NCI-H2107 treated with DMSO at 0.1 percent for 48 hours (cell line): Measurements from ENCODE around the gene SORBS1.
A peak's percentile ranks its signal among the peaks of the same experiment; 100 is the strongest.

ENCODE experiments used
- DNase-seq: peaks from one replicate; lab custom pipeline; 2025; ENCODE audit not compliant: unreplicated experiment; lab: John Stamatoyannopoulos, UW

Gene SORBS1

GRCh38 chr10:95303950-95304349, 257.2 kb downstream of the SORBS1 start:
- DNase-seq, result no peak

GRCh38 chr10:95303535-95303934, 257.6 kb downstream of the SORBS1 start:
- DNase-seq, result no peak

GRCh38 chr10:95300022-95300539, 261.1 kb downstream of the SORBS1 start:
- no peak for DNase-seq

GRCh38 chr10:95297402-95297801, 263.8 kb downstream of the SORBS1 start:
- no peak for DNase-seq

GRCh38 chr10:95296764-95297163, 264.4 kb downstream of the SORBS1 start:
- no peak for DNase-seq

GRCh38 chr10:95295031-95295755, 266.0 kb downstream of the SORBS1 start:
- DNase-seq, result peak; percentile 58

GRCh38 chr10:95293631-95294030, 267.5 kb downstream of the SORBS1 start:
- DNase-seq, result peak; percentile 42

- DNase-seq, result no peak
Observed at GRCh38 chr10:95291365-95292039, 269.7 kb downstream of the SORBS1 start.

- no peak for DNase-seq
Observed at GRCh38 chr10:95290461-95291364, 270.5 kb downstream of the SORBS1 start, which contains the start of gene PDLIM1. PDLIM1 (minus strand) TSS chr10:95291003; CDS start chr10:95290915, 88 bp downstream.

GRCh38 chr10:95289921-95290421, 271.2 kb downstream of the SORBS1 start:
- DNase-seq, result no peak

GRCh38 chr10:95289003-95289920, 271.9 kb downstream of the SORBS1 start:
- no peak for DNase-seq

- no peak for DNase-seq
Observed at GRCh38 chr10:95288303-95288702, 272.9 kb downstream of the SORBS1 start.

GRCh38 chr10:95287281-95287680, 273.9 kb downstream of the SORBS1 start:
- no peak for DNase-seq

GRCh38 chr10:95286707-95287106, 274.5 kb downstream of the SORBS1 start:
- no peak for DNase-seq

- no peak for DNase-seq
Observed at GRCh38 chr10:95285556-95285955, 275.6 kb downstream of the SORBS1 start.

GRCh38 chr10:95284807-95285206, 276.4 kb downstream of the SORBS1 start:
- no peak for DNase-seq

GRCh38 chr10:95282107-95282506, 279.1 kb downstream of the SORBS1 start:
- DNase-seq, result no peak

- no peak for DNase-seq
Observed at GRCh38 chr10:95281206-95281605, 280.0 kb downstream of the SORBS1 start.

- DNase-seq, result no peak
Observed at GRCh38 chr10:95280637-95281036, 280.5 kb downstream of the SORBS1 start.
